HepG2 (cell line): ENCODE results near the gene GNPNAT1. TPM values are rescaled to one million over a fixed set of nuclear protein-coding genes. Genes with fewer than 3 reads are reported as not detected.

ENCODE experiments used
- ATF7 ChIP-seq, 2 experiments: fragments of 450-650 bp in 1 of 2; sonication (generic) in 1 of 2; formaldehyde crosslinking in 1 of 2; IDR thresholded peaks; 2 replicates each; pipeline versions ENCODE4 v1.4.0 to v1.6.1; 2016 to 2020; ENCODE audit warnings: antibody characterized with exemption in 1 of 2, mild to moderate bottlenecking in 1 of 2, missing genetic modification reagents in 1 of 2
- ESRRA ChIP-seq: sonication (generic); formaldehyde crosslinking; IDR thresholded peaks from 2 replicates; pipeline ENCODE4 v1.5.1; 2020; ENCODE audit warnings: mild to moderate bottlenecking, low read depth, missing genetic modification reagents
- HNRNPK ChIP-seq: fragments of 200-400 bp; formaldehyde crosslinking; IDR thresholded peaks from 2 replicates; pipeline ENCODE4 v1.6.1; 2018; ENCODE audit warnings: low read length, low read depth, moderate library complexity, mild to moderate bottlenecking; ENCODE audit not compliant: poor library complexity, severe bottlenecking
- NFIB ChIP-seq: sonication (generic); formaldehyde crosslinking; IDR thresholded peaks from 2 replicates; pipeline ENCODE4 v1.9.0; 2021; ENCODE audit warnings: missing genetic modification reagents, mild to moderate bottlenecking, borderline replicate concordance
- NR3C1 ChIP-seq: sonication (generic); formaldehyde crosslinking; IDR thresholded peaks from 2 replicates; pipeline ENCODE4 v1.4.0; 2020; ENCODE audit warnings: missing genetic modification reagents
- SAP130 ChIP-seq: IDR thresholded peaks from 2 replicates; pipeline ENCODE4 v1.6.1; 2016; ENCODE audit warnings: low read depth
- TOPORS ChIP-seq: sonication (generic); formaldehyde crosslinking; IDR thresholded peaks from 2 replicates; pipeline ENCODE4 v1.8.0; 2023; ENCODE audit warnings: mild to moderate bottlenecking, missing genetic modification reagents
- ZBTB8A ChIP-seq: sonication (generic); formaldehyde crosslinking; IDR thresholded peaks from 2 replicates; pipeline ENCODE4 v1.4.0; 2020; ENCODE audit warnings: mild to moderate bottlenecking, low read depth, missing genetic modification reagents, borderline replicate concordance
- ZNF629 ChIP-seq: sonication (generic); formaldehyde crosslinking; conservative IDR thresholded peaks from 2 replicates; pipeline ENCODE4 v1.5.0; 2020; ENCODE audit warnings: missing genetic modification reagents
- ZNF772 ChIP-seq: sonication (generic); formaldehyde crosslinking; IDR thresholded peaks from 2 replicates; pipeline ENCODE4 v1.5.0; 2020; ENCODE audit warnings: mild to moderate bottlenecking, missing genetic modification reagents
- ZNF776 ChIP-seq: sonication (generic); formaldehyde crosslinking; IDR thresholded peaks from 2 replicates; pipeline ENCODE4 v1.4.0; 2020; ENCODE audit warnings: mild to moderate bottlenecking, missing genetic modification reagents
- polyA plus RNA-seq, 8 experiments: library from polyadenylated mRNA; depleted of rRNA in 3 of 8; stranded (reverse) in 7 of 8; unstranded in 1 of 8; fragments of >200 nt; fragmentation: Illumina TruSeq in 4 of 8; extraction: Trizol in 4 of 8; gene quantifications; 2 replicates each; pipeline versions ENCODE4 v1.2.1 to v1.2.3, GENCODE V29; 2011 to 2016; ENCODE audit warnings: low read depth in 4 of 8, missing spikeins in 1 of 8, mixed read lengths in 1 of 8; ENCODE audit not compliant: insufficient read depth in 1 of 8
- total RNA-seq, 5 experiments: library from RNA; depleted of rRNA; stranded (reverse); fragments of >200 nt; fragmentation: Illumina TruSeq; extraction: Trizol; gene quantifications; 2 replicates each; pipeline ENCODE4 v1.2.3, GENCODE V29; 2016; ENCODE audit warnings: low read depth in 1 of 5
- TF ChIP-seq, protein P1 (sequence below): sonication (generic); formaldehyde crosslinking; conservative IDR thresholded peaks from 2 replicates; pipeline ENCODE4 v1.4.0; 2020; ENCODE audit warnings: missing genetic modification reagents
- TF ChIP-seq, protein P2 (sequence below): sonication (generic); formaldehyde crosslinking; IDR thresholded peaks from 2 replicates; pipeline ENCODE4 v1.4.0; 2020; ENCODE audit warnings: low read depth, mild to moderate bottlenecking, missing genetic modification reagents
- TF ChIP-seq, protein P3 (sequence below): sonication (generic); formaldehyde crosslinking; IDR thresholded peaks from 2 replicates; pipeline ENCODE4 v1.4.0; 2020; ENCODE audit warnings: missing genetic modification reagents, borderline replicate concordance

The GNPNAT1 gene
- total and polyA plus RNA-seq, 2 of the 13 experiments (the other 11 are each of a cell fraction or from before 2014, with no cell fraction given), result 38.3 to 54.9 TPM

DNA sequence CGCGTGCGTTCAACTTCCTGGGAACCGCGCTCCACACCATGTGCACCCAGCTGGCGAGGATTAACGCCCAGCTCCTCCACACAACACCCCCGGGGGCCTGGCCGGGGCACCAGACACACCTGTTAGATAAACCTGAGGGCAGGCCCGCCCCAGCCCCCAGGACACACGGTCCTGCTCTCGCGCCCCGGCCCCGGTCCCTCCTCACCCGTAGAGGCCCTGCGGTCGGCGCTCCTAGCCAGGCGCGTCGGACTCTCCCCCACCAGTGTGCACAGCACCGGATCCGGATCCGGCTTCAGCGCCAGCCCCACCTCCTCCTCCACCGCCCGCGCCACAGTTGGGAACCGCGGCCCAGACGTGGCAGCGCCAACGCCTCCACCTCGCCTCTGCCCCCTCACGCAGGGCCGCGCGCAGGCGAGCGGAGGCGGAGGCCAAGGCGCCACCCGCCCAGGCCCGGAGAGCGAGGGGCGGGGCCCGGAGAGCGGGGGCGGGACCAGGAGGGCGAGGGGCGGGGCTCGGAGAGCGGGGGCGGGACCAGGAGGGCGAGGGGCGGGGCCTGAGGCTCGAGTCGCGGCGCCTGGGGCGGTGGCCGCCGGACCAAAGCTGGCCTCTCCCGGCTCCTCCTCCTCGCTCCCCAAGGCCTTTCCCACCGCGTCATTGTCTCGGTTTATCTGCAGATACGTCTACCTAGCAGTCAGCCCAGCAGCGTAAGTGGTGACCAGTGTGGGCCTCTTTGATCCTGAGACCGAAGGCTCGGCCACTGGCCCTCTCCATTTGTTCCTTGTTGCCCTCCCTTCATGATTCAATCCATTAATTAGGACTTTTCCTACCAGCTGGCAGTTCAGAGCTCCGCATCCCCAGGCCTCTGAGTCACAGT lies at the start of gene GNPNAT1 (continued):
- TF ChIP-seq, protein P1, sequence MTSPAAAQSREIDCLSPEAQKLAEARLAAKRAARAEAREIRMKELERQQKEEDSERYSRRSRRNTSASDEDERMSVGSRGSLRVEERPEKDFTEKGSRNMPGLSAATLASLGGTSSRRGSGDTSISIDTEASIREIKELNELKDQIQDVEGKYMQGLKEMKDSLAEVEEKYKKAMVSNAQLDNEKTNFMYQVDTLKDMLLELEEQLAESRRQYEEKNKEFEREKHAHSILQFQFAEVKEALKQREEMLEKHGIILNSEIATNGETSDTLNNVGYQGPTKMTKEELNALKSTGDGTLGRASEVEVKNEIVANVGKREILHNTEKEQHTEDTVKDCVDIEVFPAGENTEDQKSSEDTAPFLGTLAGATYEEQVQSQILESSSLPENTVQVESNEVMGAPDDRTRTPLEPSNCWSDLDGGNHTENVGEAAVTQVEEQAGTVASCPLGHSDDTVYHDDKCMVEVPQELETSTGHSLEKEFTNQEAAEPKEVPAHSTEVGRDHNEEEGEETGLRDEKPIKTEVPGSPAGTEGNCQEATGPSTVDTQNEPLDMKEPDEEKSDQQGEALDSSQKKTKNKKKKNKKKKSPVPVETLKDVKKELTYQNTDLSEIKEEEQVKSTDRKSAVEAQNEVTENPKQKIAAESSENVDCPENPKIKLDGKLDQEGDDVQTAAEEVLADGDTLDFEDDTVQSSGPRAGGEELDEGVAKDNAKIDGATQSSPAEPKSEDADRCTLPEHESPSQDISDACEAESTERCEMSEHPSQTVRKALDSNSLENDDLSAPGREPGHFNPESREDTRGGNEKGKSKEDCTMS (CRISPR knock-in tag), result no peak
- TF ChIP-seq ZNF772 (peak; percentile 89; the same call in 1 of the 2 replicates), ZNF776 (CRISPR knock-in tag) (peak; percentile 86), NR3C1 (CRISPR knock-in tag) (no peak), SAP130 (CRISPR knock-in tag) (peak; percentile 91), NFIB (CRISPR knock-in tag) (no peak), ATF7 (IDR thresholded peaks at IDR 0.05) (no peak), ATF7 (CRISPR knock-in tag; IDR thresholded peaks at IDR 0.05) (peak; percentile 48), HNRNPK (peak; percentile 88), ZBTB8A (no peak), ESRRA (peak; percentile 60; the same call in 1 of the 2 replicates), ZNF629 (CRISPR knock-in tag) (no peak), TOPORS (CRISPR knock-in tag) (peak; percentile 75; the same call in 1 of the 2 replicates)
- TF ChIP-seq, protein P2, sequence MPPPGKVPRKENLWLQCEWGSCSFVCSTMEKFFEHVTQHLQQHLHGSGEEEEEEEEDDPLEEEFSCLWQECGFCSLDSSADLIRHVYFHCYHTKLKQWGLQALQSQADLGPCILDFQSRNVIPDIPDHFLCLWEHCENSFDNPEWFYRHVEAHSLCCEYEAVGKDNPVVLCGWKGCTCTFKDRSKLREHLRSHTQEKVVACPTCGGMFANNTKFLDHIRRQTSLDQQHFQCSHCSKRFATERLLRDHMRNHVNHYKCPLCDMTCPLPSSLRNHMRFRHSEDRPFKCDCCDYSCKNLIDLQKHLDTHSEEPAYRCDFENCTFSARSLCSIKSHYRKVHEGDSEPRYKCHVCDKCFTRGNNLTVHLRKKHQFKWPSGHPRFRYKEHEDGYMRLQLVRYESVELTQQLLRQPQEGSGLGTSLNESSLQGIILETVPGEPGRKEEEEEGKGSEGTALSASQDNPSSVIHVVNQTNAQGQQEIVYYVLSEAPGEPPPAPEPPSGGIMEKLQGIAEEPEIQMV (CRISPR knock-in tag), result peak; percentile 68; the same call in 1 of the 2 replicates
- TF ChIP-seq, protein P3, sequence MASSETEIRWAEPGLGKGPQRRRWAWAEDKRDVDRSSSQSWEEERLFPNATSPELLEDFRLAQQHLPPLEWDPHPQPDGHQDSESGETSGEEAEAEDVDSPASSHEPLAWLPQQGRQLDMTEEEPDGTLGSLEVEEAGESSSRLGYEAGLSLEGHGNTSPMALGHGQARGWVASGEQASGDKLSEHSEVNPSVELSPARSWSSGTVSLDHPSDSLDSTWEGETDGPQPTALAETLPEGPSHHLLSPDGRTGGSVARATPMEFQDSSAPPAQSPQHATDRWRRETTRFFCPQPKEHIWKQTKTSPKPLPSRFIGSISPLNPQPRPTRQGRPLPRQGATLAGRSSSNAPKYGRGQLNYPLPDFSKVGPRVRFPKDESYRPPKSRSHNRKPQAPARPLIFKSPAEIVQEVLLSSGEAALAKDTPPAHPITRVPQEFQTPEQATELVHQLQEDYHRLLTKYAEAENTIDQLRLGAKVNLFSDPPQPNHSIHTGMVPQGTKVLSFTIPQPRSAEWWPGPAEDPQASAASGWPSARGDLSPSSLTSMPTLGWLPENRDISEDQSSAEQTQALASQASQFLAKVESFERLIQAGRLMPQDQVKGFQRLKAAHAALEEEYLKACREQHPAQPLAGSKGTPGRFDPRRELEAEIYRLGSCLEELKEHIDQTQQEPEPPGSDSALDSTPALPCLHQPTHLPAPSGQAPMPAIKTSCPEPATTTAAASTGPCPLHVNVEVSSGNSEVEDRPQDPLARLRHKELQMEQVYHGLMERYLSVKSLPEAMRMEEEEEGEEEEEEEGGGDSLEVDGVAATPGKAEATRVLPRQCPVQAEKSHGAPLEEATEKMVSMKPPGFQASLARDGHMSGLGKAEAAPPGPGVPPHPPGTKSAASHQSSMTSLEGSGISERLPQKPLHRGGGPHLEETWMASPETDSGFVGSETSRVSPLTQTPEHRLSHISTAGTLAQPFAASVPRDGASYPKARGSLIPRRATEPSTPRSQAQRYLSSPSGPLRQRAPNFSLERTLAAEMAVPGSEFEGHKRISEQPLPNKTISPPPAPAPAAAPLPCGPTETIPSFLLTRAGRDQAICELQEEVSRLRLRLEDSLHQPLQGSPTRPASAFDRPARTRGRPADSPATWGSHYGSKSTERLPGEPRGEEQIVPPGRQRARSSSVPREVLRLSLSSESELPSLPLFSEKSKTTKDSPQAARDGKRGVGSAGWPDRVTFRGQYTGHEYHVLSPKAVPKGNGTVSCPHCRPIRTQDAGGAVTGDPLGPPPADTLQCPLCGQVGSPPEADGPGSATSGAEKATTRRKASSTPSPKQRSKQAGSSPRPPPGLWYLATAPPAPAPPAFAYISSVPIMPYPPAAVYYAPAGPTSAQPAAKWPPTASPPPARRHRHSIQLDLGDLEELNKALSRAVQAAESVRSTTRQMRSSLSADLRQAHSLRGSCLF (CRISPR knock-in tag), result no peak; the same call in 1 of the 2 replicates
